Measurements from ENCODE around the gene NOS3. TPM values are rescaled to one million over a fixed set of nuclear protein-coding genes. Genes with fewer than 3 reads are reported as not detected.
"Not testable (repeated sequence)": the region's sequence is repeated elsewhere in the genome, so short reads cannot be mapped to it uniquely, and the experiment has no call there.

Gene NOS3
- total RNA-seq, 3 donors from 2014 or later (not counting 1 experiment from before 2014, with no cell fraction given) = 2.6 to 5.9 (median 3.8) TPM

- Mint-ChIP-seq H3K4me3 (peak overlapping the region; percentile 77), H3K4me1 (peaks cover 60 to 81% of the 10 kb centered on the region in 2 donors), H3K27ac (peak overlapping the region; percentile 94 to 95), H3K9me3 (no peaks in the 10 kb centered on the region), H3K36me3 (no peaks in the 10 kb centered on the region), H3K27me3 (ENCODE audit: low read depth in 2 of 2) (peaks cover 0 to 4% of the 10 kb centered on the region in 2 donors)
- peak overlapping the region; percentile 67 for H3K27ac ChIP-seq (ENCODE audit: low read length)
- 38% methylated on average over 1 of the region's 1 CpG for WGBS (ENCODE audit: insufficient coverage)
- no peaks in the 10 kb centered on the region for H3K27me3 ChIP-seq (ENCODE audit: control insufficient read depth, insufficient read depth, low read length)
- TF ChIP-seq CTCF (IDR thresholded peaks at IDR 0.05) = no peak
- no peaks in the 10 kb centered on the region for H3K36me3 ChIP-seq (ENCODE audit: control insufficient read depth, insufficient read depth, low read length)
- no peak for ATAC-seq
- intact Hi-C loops (cut with micrococcal nuclease) = loop anchor here (5.0 to 10.0 kb wide), 2 partner anchors 34 to 346 kb away; partner anchors contain the start of gene KCNH2
- DNase-seq = no peak
- peaks cover 90% of the 10 kb centered on the region for H3K4me1 ChIP-seq (ENCODE audit: control insufficient read depth, insufficient read depth, low read length)
- no peaks in the 10 kb centered on the region for H3K9me3 ChIP-seq (ENCODE audit: control insufficient read depth, insufficient read depth, low read length)
- H3K4me3 ChIP-seq (ENCODE audit: low read length) = no peak overlapping the region
Observed at GRCh38 chr7:151011097-151011409, 20.2 kb downstream of the NOS3 start.

- H3K36me3 ChIP-seq (ENCODE audit: control insufficient read depth, insufficient read depth, low read length); ATAC-seq; H3K9me3 Mint-ChIP-seq; H3K9me3 ChIP-seq (ENCODE audit: control insufficient read depth, insufficient read depth, low read length); H3K36me3 Mint-ChIP-seq; H3K27me3 Mint-ChIP-seq (ENCODE audit: low read depth in 2 of 2); H3K4me3 ChIP-seq (ENCODE audit: low read length); H3K27me3 ChIP-seq (ENCODE audit: control insufficient read depth, insufficient read depth, low read length); H3K27ac ChIP-seq (ENCODE audit: low read length); DNase-seq: not testable (repeated sequence)
- Mint-ChIP-seq H3K27ac (peak overlapping the region; percentile 94 to 95), H3K4me3 (peak overlapping the region; percentile 74), H3K4me1 (peaks cover 60 to 86% of the 10 kb centered on the region in 2 donors)
- intact Hi-C loops (cut with micrococcal nuclease) = loop anchor here (5.0 to 10.0 kb wide), 2 partner anchors 34 to 347 kb away; partner anchors contain the start of gene KCNH2
- 84% methylated on average over 12 of the region's 12 CpGs for WGBS (ENCODE audit: insufficient coverage)
- peaks cover 87% of the 10 kb centered on the region for H3K4me1 ChIP-seq (ENCODE audit: control insufficient read depth, insufficient read depth, low read length)
Observed at GRCh38 chr7:151011616-151012015, 20.8 kb downstream of the NOS3 start.

- Mint-ChIP-seq H3K4me3 (peak overlapping the region; percentile 74), H3K27ac (peak overlapping the region; percentile 94 to 95), H3K27me3 (ENCODE audit: low read depth in 2 of 2) (peaks cover 0 to 4% of the 10 kb centered on the region in 2 donors), H3K9me3 (no peaks in the 10 kb centered on the region), H3K4me1 (peaks cover 58 to 85% of the 10 kb centered on the region in 2 donors), H3K36me3 (no peaks in the 10 kb centered on the region)
- TF ChIP-seq CTCF (IDR thresholded peaks at IDR 0.05) = no peak
- peaks cover 81% of the 10 kb centered on the region for H3K4me1 ChIP-seq (ENCODE audit: control insufficient read depth, insufficient read depth, low read length)
- DNase-seq (peak in 1 of 2 donors; percentile 29), ATAC-seq (no peak)
- H3K4me3 ChIP-seq (ENCODE audit: low read length) = no peak overlapping the region
- intact Hi-C loops (cut with micrococcal nuclease) = loop anchor here (5.0 to 10.0 kb wide), 2 partner anchors 35 to 347 kb away; partner anchors contain the start of gene KCNH2
- H3K27ac ChIP-seq (ENCODE audit: low read length) = no peak overlapping the region
- H3K36me3 ChIP-seq (ENCODE audit: control insufficient read depth, insufficient read depth, low read length) = no peaks in the 10 kb centered on the region
- H3K27me3 ChIP-seq (ENCODE audit: control insufficient read depth, insufficient read depth, low read length) = no peaks in the 10 kb centered on the region
- WGBS (ENCODE audit: insufficient coverage) = 82% methylated on average over 6 of the region's 6 CpGs
- H3K9me3 ChIP-seq (ENCODE audit: control insufficient read depth, insufficient read depth, low read length) = no peaks in the 10 kb centered on the region
Observed at GRCh38 chr7:151012031-151012692, 21.3 kb downstream of the NOS3 start.

- intact Hi-C loops (cut with micrococcal nuclease) = loop anchor here (1.0 to 10.0 kb wide), 3 partner anchors 36 to 348 kb away; partner anchors contain the start of gene KCNH2
- no peaks in the 10 kb centered on the region for H3K9me3 Mint-ChIP-seq
- no peaks in the 10 kb centered on the region for H3K36me3 Mint-ChIP-seq
- H3K4me3 Mint-ChIP-seq = peak overlapping the region; percentile 67
- H3K4me1 Mint-ChIP-seq = peaks cover 56 to 84% of the 10 kb centered on the region in 2 donors
- H3K27me3 ChIP-seq (ENCODE audit: control insufficient read depth, insufficient read depth, low read length) = no peaks in the 10 kb centered on the region
- H3K4me1 ChIP-seq (ENCODE audit: control insufficient read depth, insufficient read depth, low read length) = peaks cover 79% of the 10 kb centered on the region
- H3K27ac ChIP-seq (ENCODE audit: low read length) = peak overlapping the region; percentile 53
- H3K27me3 Mint-ChIP-seq (ENCODE audit: low read depth in 2 of 2) = peaks cover 0 to 10% of the 10 kb centered on the region in 2 donors
- no peak for ATAC-seq
- H3K4me3 ChIP-seq (ENCODE audit: low read length) = no peak overlapping the region
- peak overlapping the region; percentile 94 to 95 for H3K27ac Mint-ChIP-seq
- DNase-seq = peak in 1 of 2 donors; percentile 61
- H3K36me3 ChIP-seq (ENCODE audit: control insufficient read depth, insufficient read depth, low read length) = no peaks in the 10 kb centered on the region
- no peaks in the 10 kb centered on the region for H3K9me3 ChIP-seq (ENCODE audit: control insufficient read depth, insufficient read depth, low read length)
- TF ChIP-seq CTCF (IDR thresholded peaks at IDR 0.05) = no peak
- 40% methylated on average over 23 of the region's 23 CpGs for WGBS (ENCODE audit: insufficient coverage)
Observed at GRCh38 chr7:151012911-151013347, 22.1 kb downstream of the NOS3 start.
